ENCODE results near the gene RND3. TPM values are rescaled to one million over a fixed set of nuclear protein-coding genes. Genes with fewer than 3 reads are reported as not detected.

The RND3 gene
- total RNA-seq, 4 donors from 2014 or later, result 41.3 to 214 (median 103) TPM

- TF ChIP-seq CTCF (IDR thresholded peaks at IDR 0.05), result no peak
- DNase-seq (ENCODE audit: low spot score), result no peak
- ATAC-seq (ENCODE audit: low FRiP score), result no peak
Measured at GRCh38 chr2:150471813-150472510, 15.5 kb downstream of the RND3 start.

- ATAC-seq (ENCODE audit: low FRiP score) (no peak), DNase-seq (ENCODE audit: low spot score) (no peak)
- TF ChIP-seq CTCF (IDR thresholded peaks at IDR 0.05), result no peak
Measured at GRCh38 chr2:150470435-150470834, 17.0 kb downstream of the RND3 start.

GRCh38 chr2:150469706-150470274 lies 17.7 kb downstream of the RND3 start:
- ATAC-seq (ENCODE audit: low FRiP score) (no peak), DNase-seq (ENCODE audit: low spot score) (no peak)
- TF ChIP-seq CTCF (IDR thresholded peaks at IDR 0.05), result no peak

- TF ChIP-seq CTCF (IDR thresholded peaks at IDR 0.05), result no peak
- ATAC-seq (ENCODE audit: low FRiP score), result no peak
Measured at GRCh38 chr2:150468350-150468960, 19.0 kb downstream of the RND3 start.

GRCh38 chr2:150467621-150467963 lies 19.9 kb downstream of the RND3 start:
- no peak for DNase-seq (ENCODE audit: low spot score)
- ATAC-seq (ENCODE audit: low FRiP score), result no peak
- TF ChIP-seq CTCF (IDR thresholded peaks at IDR 0.05), result no peak

More at GRCh38 chr2:150468350-150468960, 19.0 kb downstream of the RND3 start:
- DNase-seq (ENCODE audit: low spot score), result no peak

GRCh38 chr2:150466741-150467620 lies 20.5 kb downstream of the RND3 start:
- TF ChIP-seq CTCF (IDR thresholded peaks at IDR 0.05), result no peak
- DNase-seq (ENCODE audit: low spot score) (no peak), ATAC-seq (ENCODE audit: low FRiP score) (peak; percentile 75)
